LNCaP clone FGC (cell line): ENCODE measurements around the gene ARRDC5.
"Not testable (repeated sequence)": the region's sequence is repeated elsewhere in the genome, so short reads cannot be mapped to it uniquely, and the experiment has no call there.

Source experiments
- DNase-seq: peaks from one replicate; pipeline ENCODE4 v3.0.0-alpha.2; 2011; ENCODE audit warnings: low read depth
- H3K4me3 ChIP-seq: 2 replicates; pipeline ENCODE4 v1.5.1; 2011; ENCODE audit warnings: mild to moderate bottlenecking, low read depth, low read length, control low read depth
- CTCF ChIP-seq: IDR thresholded peaks from 2 replicates; pipeline ENCODE4 v1.5.1; 2012; ENCODE audit warnings: mild to moderate bottlenecking; ENCODE audit not compliant: control insufficient read depth, insufficient read depth; ENCODE audit errors: extremely low read depth

Gene ARRDC5

DNA sequence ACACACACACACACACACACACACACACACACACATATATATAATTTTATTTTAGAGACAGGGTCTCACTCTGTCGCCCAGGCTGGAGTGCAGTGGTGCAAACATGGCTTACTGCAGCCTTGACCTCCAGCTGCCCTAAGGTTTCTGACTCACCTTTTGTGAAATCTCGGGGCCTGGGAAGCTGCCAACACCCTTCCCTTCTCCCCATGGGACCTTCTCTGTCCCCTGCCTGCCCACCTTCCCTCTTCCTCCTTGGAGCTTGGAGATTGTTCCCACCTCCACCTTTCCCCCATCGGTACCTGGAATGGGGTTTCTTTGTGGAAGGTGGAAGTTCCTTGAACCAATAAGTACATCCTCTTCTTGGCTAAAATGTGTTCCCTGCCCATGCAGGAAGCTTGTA lies 6.3 kb downstream of the ARRDC5 start:
- DNase-seq: no peak
- no peak overlapping the region for H3K4me3 ChIP-seq

DNA sequence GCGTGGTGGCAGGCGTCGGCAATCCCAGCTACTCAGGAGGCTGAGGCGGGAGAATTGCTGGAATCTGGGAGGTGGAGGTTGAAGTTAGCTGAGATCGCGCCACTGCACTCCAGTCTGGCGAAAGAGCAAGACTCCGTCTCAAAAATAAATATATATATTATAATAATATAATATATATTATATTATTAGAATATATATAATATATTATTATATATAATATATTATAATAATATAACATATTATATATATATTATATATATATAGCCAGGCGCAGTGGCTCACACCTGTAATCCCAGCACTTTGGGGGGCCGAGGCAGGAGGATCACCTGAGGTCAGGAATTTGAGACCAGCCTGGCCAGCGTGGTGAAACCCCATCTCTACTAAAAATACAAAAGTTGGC lies 9.7 kb downstream of the ARRDC5 start:
- DNase-seq, H3K4me3 ChIP-seq: not testable (repeated sequence)

More for the DNA sequence above, 6.3 kb downstream of the ARRDC5 start:
- no peak for TF ChIP-seq CTCF

DNA sequence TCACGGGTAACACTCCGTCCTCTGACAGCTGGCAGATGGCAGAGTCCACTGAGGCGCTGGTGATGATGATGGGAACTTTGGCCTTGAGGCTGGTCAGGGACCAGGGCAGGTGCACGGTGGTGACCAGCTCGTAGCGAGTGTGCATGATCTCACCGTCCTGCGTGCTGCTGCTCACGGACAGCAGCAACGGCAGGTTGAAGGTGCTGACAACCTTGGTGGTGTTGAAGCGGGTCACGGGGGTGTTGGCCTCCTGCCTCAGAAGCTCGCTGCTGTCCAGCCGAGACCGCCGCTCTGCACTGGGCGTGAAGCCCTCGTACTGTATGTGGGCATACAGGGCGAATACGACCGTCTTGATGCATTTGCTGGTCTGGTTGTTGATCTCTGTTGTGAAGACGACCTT lies 11.6 kb downstream of the ARRDC5 start:
- H3K4me3 ChIP-seq: no peak overlapping the region
- no peak for TF ChIP-seq CTCF
- no peak for DNase-seq

GRCh38 chr19:4889034-4889815 lies 13.5 kb downstream of the ARRDC5 start:
- no peak for TF ChIP-seq CTCF
- H3K4me3 ChIP-seq: no peak overlapping the region
- no peak for DNase-seq

GRCh38 chr19:4887803-4888202 lies 14.9 kb downstream of the ARRDC5 start:
- H3K4me3 ChIP-seq, DNase-seq: not testable (repeated sequence)

- DNase-seq, H3K4me3 ChIP-seq: not testable (repeated sequence)
Observed at GRCh38 chr19:4884993-4885392, 17.7 kb downstream of the ARRDC5 start.

DNA sequence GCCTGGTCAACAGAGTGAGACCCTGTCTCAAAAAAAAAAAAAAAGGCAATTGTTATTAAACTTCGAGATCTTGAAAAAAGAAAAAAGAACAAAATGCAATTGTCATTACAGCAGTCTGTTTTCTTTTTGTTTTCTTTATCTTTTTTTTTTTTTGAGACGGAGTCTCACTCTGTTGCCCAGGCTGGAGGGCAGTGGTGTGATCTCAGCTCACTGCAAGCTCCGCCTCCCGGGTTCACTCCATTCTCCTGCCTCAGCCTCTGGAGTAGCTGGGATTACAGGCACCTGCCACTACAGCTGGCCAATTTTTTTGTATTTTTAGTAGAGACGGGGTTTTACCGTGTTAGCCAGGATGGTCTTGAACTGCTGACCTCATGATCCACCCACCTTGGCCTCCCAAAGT lies 19.8 kb downstream of the ARRDC5 start:
- DNase-seq: not testable (repeated sequence)

DNA sequence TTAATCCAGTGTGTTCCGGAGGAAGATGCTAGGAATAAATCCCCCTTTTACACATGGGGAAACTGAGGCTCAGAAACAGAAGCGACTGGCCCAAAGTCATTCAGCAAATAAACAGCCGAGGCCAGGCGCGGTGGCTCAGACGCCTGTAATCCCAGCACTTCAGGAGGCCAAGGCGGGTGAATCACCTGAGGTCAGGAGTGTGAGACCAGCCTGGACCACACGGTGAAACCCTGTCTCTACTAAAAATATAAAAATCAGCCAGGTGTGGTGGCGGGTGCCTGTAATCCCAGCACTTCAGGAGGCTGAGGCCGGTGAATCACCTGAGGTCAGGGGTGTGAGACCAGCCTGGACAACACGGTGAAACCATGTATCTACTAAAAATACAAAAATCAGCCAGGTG lies 23.7 kb downstream of the ARRDC5 start:
- TF ChIP-seq CTCF: no peak
- H3K4me3 ChIP-seq: no peak overlapping the region
- no peak for DNase-seq

More for the DNA sequence above, 19.8 kb downstream of the ARRDC5 start:
- not testable (repeated sequence) for H3K4me3 ChIP-seq

- no peak for DNase-seq
- no peak overlapping the region for H3K4me3 ChIP-seq
- no peak for TF ChIP-seq CTCF
Observed at GRCh38 chr19:4878491-4878968, 24.2 kb downstream of the ARRDC5 start.
